SK-N-MC (cell line): ENCODE results near the gene STK32B.

Source experiments
- EZH2 ChIP-seq: fragments of 200-600 bp; sonication (generic); IDR thresholded peaks from one replicate; pipeline ENCODE4 v1.6.1; 2017; ENCODE audit warnings: antibody characterized with exemption
- FOXP2 ChIP-seq: optimal IDR thresholded peaks from 2 replicates; pipeline ENCODE3; 2011; ENCODE audit warnings: mild to moderate bottlenecking, moderate library complexity; ENCODE audit not compliant: insufficient read depth; ENCODE audit errors: extremely low read length, control extremely low read depth
- POLR2AphosphoS5 ChIP-seq: IDR thresholded peaks from 2 replicates; pipeline ENCODE4 v1.6.1; 2012; ENCODE audit warnings: mild to moderate bottlenecking, low read depth, low read length, borderline replicate concordance

GRCh38 chr4:5086535-5086934 is 35.3 kb downstream of the STK32B start:
- TF ChIP-seq POLR2AphosphoS5: no peak
- TF ChIP-seq EZH2: no peak
- no peak for TF ChIP-seq FOXP2
